ENCODE data around the gene KLHL12. TPM values are rescaled to one million over a fixed set of nuclear protein-coding genes. Genes with fewer than 3 reads are reported as not detected.
A peak's percentile ranks its signal among the peaks of the same experiment; 100 is the strongest.

Gene KLHL12
- total and polyA plus RNA-seq, 10 of the 15 experiments (the other 5 are each of a cell fraction or from before 2014, with no cell fraction given), result 16.0 to 53.8 (median 30.3) TPM

GRCh38 chr1:202861420-202862132, 65.5 kb downstream of the KLHL12 start (continued):
- TF ChIP-seq ZBTB40 (IDR thresholded peaks at IDR 0.05; ENCODE audit: borderline replicate concordance), result no peak
- TF ChIP-seq REST (IDR thresholded peaks at IDR 0.05; ENCODE audit: low read depth, low read length), result 0 out of 2 replicates have a peak, but pooled peaks have one; percentile 14
- no peak for TF ChIP-seq TCF7 (IDR thresholded peaks at IDR 0.05; ENCODE audit: borderline replicate concordance)
- no peak for TF ChIP-seq HCFC1 (IDR thresholded peaks at IDR 0.05; ENCODE audit: low read length)
- no peak for TF ChIP-seq RELB (IDR thresholded peaks at IDR 0.05; ENCODE audit: low read depth)
- no peak for TF ChIP-seq RCOR1 (conservative IDR thresholded peaks at IDR 0.05; ENCODE audit: low read depth, low read length)
- TF ChIP-seq BRCA1 (IDR thresholded peaks at IDR 0.05; ENCODE audit: low read depth, low read length), result no peak
- TF ChIP-seq CUX1 (IDR thresholded peaks at IDR 0.05; ENCODE audit: insufficient replicate concordance, low read depth, low read length), result no peak
- no peak for TF ChIP-seq MLLT1 (IDR thresholded peaks at IDR 0.05)
- no peak for TF ChIP-seq CBFB (IDR thresholded peaks at IDR 0.05; ENCODE audit: low read depth)
- no peak for TF ChIP-seq PAX8 (IDR thresholded peaks at IDR 0.05)
- TF ChIP-seq CHD2 (IDR thresholded peaks at IDR 0.05; ENCODE audit: borderline replicate concordance, low read depth, low read length), result peak; percentile 57; the same call in 1 of the 2 replicates
- peak; percentile 89 for TF ChIP-seq SP1 (IDR thresholded peaks at IDR 0.05; ENCODE audit: low read depth, low read length)
